GM04504 (cell line): ENCODE data around the gene LRRK1.
"Not testable (repeated sequence)": the region's sequence is repeated elsewhere in the genome, so short reads cannot be mapped to it uniquely, and the experiment has no call there.

Experiments
- DNase-seq: peaks from one replicate; pipeline ENCODE4 v3.0.0-alpha.2; 2012; ENCODE audit warnings: low read depth

LRRK1 gene

GRCh38 chr15:101070024-101070423 lies 150.9 kb downstream of the LRRK1 start:
- no peak for DNase-seq

- peak; percentile 82 for DNase-seq
Measured at GRCh38 chr15:101070502-101071273, 151.5 kb downstream of the LRRK1 start.

- no peak for DNase-seq
Measured at GRCh38 chr15:101071651-101072050, 152.5 kb downstream of the LRRK1 start.

GRCh38 chr15:101072235-101072634 lies 153.1 kb downstream of the LRRK1 start:
- DNase-seq: not testable (repeated sequence)

GRCh38 chr15:101077806-101078668 lies 158.9 kb downstream of the LRRK1 start:
- not testable (repeated sequence) for DNase-seq

GRCh38 chr15:101078669-101079323 lies 159.6 kb downstream of the LRRK1 start:
- no peak for DNase-seq

GRCh38 chr15:101081900-101082299 lies 162.7 kb downstream of the LRRK1 start:
- no peak for DNase-seq

- no peak for DNase-seq
Measured at GRCh38 chr15:101083336-101084045, 164.3 kb downstream of the LRRK1 start.

- DNase-seq: no peak
Measured at GRCh38 chr15:101084801-101085200, 165.6 kb downstream of the LRRK1 start.

- no peak for DNase-seq
Measured at GRCh38 chr15:101085311-101085700, 166.1 kb downstream of the LRRK1 start.

- DNase-seq: no peak
Measured at GRCh38 chr15:101086394-101087171, 167.4 kb downstream of the LRRK1 start.

GRCh38 chr15:101087172-101087769 lies 168.1 kb downstream of the LRRK1 start:
- no peak for DNase-seq

- no peak for DNase-seq
Measured at GRCh38 chr15:101088271-101088670, 169.1 kb downstream of the LRRK1 start.

GRCh38 chr15:101088788-101089578 lies 169.8 kb downstream of the LRRK1 start:
- no peak for DNase-seq

GRCh38 chr15:101089579-101090427 lies 170.6 kb downstream of the LRRK1 start:
- DNase-seq: no peak

- DNase-seq: no peak
Measured at GRCh38 chr15:101090428-101090790, 171.3 kb downstream of the LRRK1 start.

GRCh38 chr15:101091080-101092017 lies 172.2 kb downstream of the LRRK1 start:
- peak; percentile 82 for DNase-seq
